Measurements from ENCODE around the gene MAGIX.
"Not testable (repeated sequence)": the region's sequence is repeated elsewhere in the genome, so short reads cannot be mapped to it uniquely, and the experiment has no call there.

The MAGIX gene

DNA sequence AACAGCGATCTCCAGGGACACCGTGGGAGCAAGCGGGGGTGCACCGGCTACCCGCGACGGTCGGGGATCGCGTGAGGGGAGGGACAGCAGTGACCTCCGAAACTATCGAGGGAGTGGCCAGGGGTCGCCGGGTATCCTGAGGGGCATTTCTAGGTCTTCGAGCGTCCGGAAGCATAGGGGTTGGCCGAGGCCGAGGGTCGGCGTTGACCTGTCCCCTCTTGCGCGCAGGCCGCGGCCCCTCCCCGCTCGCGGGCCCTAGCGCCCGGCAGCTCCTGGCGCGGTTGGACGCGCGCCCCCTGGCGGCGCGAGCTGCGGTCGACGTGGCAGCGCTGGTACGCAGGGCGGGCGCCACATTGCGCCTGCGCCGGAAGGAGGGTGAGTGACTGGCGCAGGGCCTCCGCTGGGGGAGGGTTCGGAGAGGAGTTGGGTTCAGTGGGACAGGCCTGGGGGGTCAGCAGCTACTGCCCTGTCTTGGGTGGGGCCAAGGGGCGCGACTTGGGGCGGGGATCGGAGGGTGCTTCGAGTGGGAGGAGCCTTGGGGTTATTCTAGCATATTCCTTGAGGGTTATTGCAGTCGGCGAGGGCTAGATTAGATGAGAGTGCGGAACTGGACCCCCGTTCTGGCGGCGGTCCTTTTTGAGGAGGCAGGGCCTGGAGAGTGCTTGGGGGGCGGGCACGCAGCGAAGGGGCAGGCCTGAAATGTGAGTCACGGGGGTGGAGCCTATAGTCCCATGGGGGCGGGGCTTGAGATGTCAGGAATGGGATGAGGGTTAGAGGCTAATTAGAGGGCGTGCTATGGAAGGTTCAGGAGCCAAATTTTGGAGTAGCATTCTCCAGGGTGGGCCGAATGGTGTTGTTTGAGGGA is 1.2 kb downstream of the MAGIX start:
- DNase-seq: no peak

DNA sequence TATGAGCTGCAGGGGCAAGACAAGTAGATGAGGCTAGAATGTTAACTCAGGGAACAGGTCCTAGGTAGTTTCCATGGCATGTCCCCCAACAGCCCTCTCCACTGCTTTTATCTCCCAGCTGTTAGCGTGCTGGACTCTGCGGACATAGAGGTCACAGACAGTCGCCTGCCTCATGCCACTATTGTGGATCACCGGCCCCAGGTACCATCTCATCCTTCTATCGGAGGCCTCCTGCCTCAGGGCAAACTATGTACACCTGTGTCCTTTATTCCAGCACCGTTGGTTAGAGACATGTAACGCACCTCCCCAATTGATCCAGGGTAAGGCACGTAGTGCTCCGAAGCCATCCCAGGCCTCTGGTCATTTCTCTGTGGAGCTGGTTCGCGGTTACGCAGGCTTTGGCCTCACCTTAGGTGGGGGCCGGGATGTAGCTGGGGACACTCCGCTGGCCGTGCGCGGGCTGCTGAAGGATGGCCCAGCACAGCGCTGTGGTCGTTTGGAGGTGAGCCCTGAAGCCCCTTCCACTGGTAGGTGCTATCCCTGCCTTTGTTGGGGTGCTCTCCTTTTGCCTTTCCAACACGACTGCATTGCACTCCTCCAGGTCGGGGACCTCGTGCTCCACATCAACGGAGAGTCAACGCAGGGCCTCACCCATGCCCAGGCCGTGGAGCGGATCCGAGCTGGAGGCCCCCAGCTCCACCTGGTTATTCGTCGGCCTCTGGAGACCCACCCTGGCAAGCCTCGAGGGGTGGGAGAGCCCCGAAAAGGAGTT is 2.2 kb downstream of the MAGIX start:
- DNase-seq: no peak

DNA sequence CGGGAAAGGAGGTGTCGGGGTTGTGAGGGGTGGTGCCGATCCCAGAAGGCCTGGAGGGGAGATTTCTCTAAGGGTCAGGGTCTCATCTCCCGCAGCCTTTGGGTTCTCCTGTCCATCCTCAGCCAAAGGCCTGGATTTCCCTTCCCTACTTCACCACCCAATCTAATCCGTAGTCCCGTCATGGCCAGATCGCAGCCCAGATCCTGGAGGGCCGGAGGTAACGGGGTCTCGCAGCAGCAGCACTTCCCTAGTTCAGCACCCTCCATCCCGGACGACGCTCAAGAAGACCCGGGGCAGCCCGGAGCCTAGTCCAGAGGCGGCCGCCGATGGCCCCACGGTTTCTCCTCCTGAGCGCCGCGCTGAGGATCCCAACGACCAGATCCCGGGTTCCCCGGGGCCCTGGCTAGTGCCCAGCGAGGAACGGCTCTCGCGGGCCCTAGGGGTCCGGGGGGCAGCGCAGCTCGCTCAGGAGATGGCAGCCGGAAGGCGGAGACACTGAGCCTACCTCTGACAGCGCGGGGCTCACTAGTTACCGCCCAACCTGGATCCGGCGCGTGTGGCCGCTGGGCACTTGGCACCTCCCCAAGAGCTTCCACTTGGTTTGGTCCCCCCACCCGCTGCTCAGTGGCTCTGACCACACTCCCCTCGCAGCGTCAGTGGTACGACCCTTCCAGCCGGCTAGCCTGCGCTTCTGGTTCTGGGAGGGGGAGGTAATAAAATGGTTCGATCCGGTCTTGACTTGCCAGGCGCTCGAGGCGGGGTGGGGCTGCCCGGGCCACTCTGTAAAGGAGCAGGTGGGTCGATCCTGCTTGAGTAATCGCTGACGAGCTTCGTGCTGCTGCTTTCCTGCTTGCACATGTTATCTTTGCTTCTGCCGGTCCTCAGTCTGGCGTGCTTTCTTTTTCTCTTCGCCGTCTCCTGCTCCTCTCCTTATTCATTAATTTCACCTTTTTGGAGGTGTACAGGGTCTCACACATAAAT is 3.6 kb downstream of the MAGIX start:
- DNase-seq: peak; percentile 93

DNA sequence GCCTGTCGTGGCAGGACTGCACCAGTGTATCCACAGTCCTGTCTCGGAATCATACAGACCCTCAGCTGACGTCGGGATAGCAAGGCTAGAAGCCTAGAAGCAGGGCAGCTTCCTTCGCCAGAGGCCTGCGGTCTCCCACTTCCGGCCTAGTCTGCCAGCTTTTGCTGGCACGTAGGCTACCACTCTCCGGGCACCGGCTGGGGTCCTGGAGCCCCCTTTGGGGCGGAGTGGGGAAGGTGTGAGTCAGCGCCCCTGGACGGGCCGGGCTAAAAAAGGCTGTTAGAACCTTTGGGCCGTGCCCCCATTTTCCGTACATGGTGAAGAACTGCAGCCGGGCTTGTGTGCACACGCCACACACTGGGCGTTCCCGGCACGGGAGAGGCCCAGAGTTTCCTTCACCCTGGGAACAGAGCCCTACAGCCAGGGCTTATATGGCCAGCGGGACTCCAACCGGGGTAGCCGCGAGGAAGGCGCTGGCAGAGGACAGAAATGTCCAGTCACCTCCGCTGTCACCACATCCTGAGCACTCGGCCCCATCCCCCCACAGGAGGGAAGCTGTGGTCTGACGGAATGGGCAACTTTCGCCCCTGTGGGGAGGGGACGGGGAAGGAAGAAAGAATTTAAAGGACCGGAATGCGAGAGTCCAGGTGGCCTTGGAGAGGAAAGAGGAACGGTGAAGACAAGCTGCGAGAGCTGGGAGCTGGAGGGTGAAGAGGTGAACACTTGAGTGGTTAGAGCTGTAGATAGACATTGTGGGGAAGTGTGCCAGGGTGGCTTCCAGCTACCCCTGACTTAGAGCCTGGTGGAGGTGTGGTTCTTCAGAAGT is 4.6 kb downstream of the MAGIX start:
- DNase-seq: no peak

DNA sequence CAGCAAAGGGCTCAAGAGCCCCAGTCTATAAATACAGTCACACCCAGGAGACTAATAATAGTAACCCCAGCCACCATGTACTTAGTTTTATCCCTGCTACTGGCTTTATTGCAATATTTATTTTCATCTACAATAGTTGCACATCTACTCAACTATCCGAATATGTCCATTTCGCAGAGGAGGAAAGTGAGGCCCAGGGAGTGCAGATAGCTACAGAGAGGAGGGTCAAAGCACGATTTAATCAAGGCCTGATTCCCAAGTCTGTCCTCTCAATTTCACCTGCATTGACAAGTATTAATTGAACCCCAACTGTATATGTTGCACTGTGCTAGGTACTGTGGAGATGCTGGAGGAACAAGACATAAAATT is 5.2 kb downstream of the MAGIX start:
- no peak for DNase-seq

DNA sequence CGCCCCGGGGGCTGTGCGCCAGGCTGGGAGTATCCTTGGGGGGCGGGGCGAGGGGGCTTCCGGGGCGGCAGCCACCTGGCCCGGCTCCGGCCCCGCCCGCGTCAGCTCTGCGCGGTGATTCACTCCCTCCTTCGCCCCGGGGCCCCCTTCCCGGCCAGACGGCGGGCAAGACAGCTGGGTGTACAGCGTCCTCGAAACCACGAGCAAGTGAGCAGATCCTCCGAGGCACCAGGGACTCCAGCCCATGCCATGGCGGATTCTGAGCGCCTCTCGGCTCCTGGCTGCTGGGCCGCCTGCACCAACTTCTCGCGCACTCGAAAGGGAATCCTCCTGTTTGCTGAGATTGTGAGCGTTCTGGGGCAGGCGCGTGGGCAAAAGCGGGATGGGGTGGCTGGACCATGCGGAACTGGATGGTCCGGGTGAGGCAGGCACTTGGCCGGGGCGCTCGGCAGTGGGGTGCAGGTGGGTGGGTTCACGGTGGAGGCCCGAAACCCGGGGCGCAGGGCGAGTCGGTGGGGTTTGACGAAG is 9.3 kb downstream of the MAGIX start, which contains the start of gene PLP2:
Gene PLP2, plus strand, starts transcription at position 147 of the 528 bp plus-strand sequence. Its CDS starts 103 bp downstream, at position 250.
- no peak for DNase-seq

DNA sequence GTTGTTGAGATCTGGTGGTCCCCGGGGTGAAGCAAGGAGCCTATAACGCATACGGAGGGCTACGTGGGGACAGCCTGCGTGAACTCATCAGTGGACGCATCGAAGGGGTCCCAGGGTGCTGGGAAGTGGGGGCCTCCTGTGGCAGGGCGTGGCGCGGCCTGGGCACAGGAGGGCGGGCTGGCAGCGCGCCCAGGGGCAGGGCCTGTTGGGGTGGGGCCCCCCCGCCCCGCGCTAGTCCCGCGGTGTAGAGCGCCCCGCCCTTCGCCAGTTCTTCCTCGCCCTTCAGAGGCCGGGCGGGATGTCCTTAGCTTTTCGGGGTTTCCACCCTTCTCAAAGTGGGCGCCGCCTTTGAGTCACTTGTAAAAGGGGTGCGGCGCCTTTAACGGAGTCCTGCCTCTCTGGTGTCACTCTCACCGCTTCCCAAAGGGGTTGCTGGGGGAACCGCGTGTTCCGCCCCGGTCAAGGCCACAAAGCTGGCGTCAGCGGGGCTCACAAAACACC is 9.8 kb downstream of the MAGIX start:
- DNase-seq: peak; percentile 45

DNA sequence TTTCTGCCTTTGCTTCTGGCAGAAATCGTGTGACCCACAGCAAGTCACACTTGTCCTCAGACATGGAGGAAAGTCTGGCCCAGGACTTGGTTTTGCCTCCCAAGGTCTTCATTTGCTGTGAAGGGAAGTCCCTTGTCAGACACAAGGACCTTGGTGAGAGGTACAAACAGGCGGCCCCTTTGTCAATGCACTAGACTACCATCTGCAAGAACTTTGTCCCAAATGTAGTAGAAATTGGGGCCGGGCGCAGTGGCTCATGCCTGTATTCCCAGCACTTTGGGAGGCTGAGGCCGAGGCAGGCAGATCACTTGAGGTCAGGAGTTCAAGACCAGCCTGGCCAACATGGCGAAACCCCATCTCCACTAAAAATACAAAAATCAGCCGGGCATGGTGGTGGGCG is 11.0 kb downstream of the MAGIX start:
- DNase-seq: not testable (repeated sequence)

DNA sequence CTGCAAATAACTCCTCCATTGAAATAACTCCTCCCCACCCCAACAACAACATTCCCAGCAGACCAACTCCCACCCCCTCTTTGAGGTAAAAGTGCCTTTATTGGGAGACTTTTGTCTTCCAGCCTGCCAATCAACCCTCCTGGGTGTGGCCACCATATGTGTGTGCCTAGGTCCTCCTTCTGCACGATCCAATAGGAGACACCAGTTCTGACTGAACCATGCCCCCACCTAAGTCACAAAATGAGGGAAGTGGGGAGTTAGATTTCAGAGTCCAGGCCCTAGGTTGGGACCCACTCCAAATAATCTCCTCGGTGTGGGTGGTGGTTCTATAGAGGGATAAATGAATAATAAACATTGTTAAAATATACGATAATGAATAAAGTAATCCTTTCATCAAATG is 12.2 kb downstream of the MAGIX start:
- DNase-seq: no peak

DNA sequence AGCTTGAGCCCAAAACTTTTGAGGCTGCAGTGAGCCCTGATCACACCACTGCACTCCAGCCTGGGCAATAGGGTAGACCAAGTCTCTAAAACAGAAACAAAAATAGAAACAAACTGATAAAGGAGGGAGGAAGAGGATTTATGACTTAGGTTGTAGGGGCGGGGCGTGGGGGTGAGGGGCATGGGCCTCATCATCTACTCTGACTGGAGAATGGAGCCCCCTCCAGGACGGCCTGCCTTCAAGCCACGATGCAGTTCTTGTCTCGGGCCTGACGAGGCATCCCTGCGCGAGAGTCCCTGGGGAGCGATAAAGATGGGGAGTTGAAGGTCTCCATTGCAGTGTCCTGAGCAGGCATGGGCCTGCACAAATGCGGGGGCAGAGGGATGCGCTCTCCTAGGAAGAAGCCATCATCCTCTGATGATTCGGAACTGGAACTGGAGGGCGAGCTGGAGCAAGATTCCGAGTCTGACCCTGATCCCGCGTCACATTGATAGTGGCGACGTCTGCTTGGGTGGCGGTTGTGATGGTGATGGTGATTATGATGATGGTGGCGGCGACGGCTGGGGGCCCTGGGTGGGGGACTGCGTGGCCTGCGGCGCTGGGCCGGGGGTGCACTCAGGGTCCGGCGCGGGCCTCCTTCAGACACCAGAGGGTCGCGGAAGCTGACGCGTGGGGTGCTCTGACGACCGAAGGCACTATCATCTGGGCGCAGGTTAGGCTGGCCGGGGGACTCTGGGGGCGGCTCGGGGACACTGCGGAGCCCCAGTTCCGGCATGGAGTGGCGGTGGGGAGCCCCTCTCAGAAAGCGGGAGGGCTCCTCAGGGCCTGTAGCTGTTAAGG is 13.1 kb downstream of the MAGIX start:
- DNase-seq: no peak

DNA sequence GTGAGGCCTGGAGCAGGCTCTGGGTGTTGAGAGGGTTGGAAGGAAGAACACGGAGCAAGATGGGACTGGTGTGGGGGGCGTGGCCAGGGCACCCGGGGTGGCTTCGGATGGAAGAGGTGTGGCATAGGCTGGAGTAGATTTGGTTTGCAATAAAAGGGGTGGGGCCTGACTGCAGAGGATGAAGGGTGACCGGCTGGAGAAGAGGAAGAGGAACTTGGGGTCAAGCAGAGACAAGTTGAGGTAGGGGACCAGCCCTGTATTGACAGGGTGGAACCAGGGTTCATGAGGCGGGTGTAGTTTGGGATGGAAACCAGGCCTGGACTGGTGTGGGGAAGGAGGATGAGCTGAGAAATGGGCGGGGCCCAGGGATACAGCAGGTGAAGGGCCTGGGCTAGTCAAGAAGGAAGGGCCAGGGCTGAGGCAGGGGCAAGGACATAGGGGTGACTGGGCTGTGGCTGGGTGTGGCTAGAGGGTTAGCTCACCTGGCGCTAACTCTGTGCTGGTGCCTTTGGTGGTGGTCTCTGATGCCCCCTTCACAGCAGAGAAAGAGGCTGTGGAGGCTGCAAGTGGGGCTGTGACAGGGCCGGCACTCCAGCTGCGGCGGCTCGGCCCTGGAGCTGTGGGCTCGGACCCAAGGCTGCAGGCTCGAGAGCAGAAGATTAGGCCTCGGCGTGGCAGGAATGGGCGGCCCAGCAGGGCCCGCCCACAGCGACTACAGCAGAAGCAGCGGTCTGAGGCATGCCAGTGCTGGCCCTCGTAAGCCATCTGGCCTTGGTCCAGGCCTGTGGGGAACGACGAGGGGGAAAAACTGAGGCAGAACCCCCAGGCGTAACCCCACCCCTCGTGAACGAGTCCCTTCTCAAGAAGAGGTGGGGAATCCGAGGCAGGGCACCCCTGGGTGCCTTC is 14.1 kb downstream of the MAGIX start:
- no peak for DNase-seq

DNA sequence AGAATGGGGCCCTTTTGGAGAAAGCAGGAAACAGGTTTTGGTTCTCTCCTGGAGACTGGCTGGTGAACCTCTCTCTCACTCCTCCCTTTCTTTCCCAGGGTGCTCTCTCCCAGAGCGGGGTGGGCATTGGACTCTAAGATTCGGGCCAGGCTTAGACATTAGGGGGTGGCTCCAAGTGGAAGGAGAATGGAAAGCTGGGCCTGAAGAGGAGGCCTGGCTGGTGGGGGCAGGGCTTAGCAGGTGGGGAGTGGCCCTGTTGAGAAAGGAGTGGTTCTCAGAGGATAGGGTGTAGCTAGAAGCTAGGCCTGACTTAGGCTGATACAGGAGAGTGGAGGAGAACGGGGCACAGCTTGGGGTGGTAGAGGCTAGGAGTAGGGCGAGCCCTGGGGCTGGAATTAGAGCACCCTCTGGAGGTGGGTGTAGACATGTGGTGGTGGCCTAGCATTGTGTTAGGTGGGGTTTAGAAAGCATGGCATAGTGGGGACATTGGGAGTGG is 14.8 kb downstream of the MAGIX start:
- DNase-seq: no peak

DNA sequence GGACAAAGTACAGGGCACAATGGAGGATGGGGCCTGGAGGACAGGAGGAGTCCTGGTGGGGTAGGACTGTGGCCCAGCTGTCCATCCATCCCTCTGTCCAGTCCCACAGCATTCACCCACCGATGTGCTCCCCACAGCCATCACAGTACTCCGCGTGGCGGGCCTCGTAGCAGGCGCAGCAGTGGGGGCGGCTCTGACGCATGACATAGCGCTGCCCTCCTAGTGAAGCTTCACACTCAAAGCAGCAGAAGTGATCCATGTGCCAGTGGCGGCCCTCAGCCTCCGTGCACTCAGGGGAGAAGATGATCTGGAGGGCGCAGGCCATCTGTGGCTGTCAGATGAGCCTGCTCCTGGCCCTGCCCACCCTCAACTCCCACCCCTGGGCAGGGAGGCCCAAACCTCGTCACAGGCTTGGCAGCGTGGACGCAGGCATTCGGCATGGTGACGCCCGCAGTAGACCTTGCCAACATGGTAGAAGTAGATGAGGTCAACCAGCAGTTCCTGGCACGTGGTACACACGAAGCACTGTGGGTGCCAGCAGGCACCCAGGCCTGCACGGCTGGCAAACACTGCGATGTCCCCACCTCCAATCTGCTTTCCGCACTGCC is 15.4 kb downstream of the MAGIX start:
- no peak for DNase-seq

DNA sequence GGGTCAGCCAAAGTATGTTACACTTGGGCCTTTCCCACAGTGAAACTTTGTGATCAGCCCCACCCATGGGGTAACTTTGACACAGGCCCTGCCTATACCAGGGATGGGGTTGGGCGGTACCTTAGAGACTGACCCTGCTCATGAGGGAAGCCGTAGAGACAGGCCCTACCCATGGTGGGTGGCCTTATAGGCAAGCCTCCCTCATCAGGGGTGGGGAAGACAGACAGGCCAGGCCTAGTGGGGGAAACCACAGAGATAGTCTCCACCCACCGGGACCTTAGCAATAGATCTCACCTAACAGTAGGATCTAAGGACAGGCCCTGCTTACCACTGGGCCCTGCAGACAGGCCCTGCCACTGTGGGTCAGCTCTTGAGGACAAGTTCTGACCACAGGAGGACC is 16.0 kb downstream of the MAGIX start:
- no peak for DNase-seq

DNA sequence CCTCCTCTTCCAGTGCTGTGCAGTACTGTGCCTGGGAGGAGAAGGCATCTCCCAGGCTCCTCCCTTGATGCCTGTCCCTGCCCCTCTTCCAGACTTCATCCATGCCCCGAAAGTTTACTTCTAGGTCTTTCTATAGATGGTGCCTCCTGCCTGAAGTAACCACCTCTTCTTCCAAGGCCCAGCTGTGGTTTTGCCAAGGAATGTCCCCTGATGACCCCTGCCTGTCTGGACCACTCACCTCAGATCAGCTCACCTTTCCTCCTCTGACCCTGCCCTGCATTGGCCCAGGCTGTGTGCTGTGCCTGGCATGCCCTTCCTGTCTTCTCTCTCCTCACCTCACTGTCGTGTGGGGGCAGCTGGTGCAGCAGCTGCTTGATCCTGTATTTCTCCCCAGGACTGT is 16.8 kb downstream of the MAGIX start:
- no peak for DNase-seq

DNA sequence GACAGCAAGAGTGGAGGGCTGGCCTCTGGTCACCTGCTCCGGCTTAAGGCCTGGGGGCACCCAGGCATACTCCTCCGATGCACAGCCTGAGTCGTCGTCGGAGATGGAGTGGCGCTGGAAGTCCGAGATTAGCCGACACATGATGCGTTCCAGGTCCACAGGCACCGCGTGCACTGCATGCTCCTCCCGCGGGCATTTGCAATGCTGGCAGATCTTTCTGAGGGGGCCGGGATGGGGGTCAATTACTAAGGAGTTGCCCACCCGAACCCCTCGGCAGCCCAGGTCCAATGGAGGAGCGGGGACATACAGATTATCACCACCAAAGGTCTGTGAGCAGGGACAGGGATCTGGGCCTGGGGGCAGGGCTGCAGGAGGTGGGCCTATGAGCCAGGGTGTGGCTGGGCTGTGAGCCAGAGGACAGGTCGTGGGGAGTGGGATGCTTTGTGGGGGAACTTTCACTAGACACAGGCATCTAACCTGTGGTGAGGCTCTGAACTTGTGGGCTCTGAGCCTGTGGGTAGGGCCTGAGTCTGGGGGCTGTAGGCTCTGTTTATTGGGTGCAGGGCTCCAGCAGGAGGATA is 21.2 kb downstream of the MAGIX start:
- no peak for DNase-seq

DNA sequence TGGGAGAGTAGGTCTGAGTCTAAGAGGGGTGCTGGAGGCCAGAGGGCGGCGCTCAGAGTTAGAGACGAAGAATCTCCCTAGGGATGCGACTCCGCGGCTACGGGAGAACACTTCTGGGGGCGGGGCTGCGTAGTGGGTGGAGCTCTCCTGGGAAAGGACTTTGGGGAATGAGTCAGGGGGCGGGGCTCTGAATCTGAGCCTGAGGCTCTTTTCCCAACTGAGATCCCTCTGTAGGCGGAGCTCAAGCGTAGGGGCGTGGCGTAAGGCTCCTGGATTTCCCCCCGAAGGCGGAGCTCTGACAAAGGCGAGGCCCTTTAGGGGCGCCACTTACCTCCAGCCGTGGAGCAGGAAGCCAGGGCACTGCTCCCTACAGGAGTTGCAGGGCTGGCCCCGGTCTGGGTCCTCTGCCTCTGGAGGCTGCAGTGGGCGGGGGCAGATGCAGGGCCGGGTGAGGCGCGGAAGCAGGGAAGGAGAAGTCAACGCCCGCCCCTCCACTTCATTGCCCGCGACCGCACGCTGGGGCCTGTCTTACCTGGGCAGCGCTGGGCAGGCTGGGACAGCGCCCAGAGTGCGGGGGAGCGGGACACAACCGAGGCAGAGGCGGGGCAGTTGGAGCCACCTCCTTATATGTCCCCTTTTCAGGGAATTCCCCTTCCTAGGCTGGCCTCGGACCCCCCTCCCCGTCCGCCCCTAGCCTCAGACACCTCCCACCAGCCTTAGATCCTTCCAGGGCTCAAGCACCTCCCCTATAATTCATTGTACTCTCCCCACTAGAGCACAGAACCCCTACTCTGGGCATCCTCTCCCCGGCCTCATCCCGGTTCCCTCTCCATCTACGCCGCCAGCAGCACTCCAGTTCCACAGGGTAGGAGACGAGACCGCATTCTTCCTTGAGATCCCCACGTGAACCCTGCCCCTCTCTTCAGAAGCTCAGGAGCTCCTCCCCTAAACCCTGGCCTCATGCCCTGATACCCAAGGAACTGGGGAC is 22.0 kb downstream of the MAGIX start:
- DNase-seq: no peak

All from NCI-H510A (cell line).